Measurements from ENCODE around the gene CDON.
A peak's percentile ranks its signal among the peaks of the same experiment; 100 is the strongest.

The CDON gene

GRCh38 chr11:125955856-125956255 lies 106.8 kb downstream of the CDON start:
- Histone ChIP-seq H2AFZ (ENCODE audit: low read length) (no peak overlapping the region), H4K8ac (ENCODE audit: low read depth, low read length) (no peak overlapping the region), H2AK5ac (ENCODE audit: low read depth, low read length) (no peak overlapping the region), H3K27ac (replicated peaks; ENCODE audit: low read length) (no peak overlapping the region), H3K4ac (ENCODE audit: low read length) (no peak overlapping the region), H3K18ac (ENCODE audit: low read length) (no peak overlapping the region), H3K9me3 (replicated peaks in 1 of 2; ENCODE audit: control insufficient read depth in 2 of 2, insufficient read depth in 1 of 2, low read depth in 1 of 2, low read length in 2 of 2) (peaks cover 0 to 12% of the 10 kb centered on the region in 2 donors), H3K4me2 (ENCODE audit: insufficient read depth, low read length, poor library complexity, severe bottlenecking) (no peak overlapping the region), H3K14ac (ENCODE audit: low read length) (no peak overlapping the region), H3K9ac (ENCODE audit: low read depth, low read length, poor library complexity) (peak overlapping the region; percentile 45), H2BK12ac (ENCODE audit: low read length) (no peak overlapping the region), H3K4me1 (ENCODE audit: control insufficient read depth in 2 of 2, insufficient read depth in 1 of 2, low read depth in 1 of 2, low read length in 2 of 2) (peaks cover 0 to 7% of the 10 kb centered on the region in 2 donors), H4K91ac (ENCODE audit: low read depth, low read length, poor library complexity) (no peak overlapping the region), H3K27me3 (ENCODE audit: control insufficient read depth in 3 of 3, insufficient read depth in 3 of 3, low read depth in 1 of 3, low read length in 3 of 3) (no peaks in the 10 kb centered on the region), H2BK15ac (ENCODE audit: low read length) (no peak overlapping the region), H3K4me3 (ENCODE audit: low read length in 2 of 2) (no peak overlapping the region), H2BK120ac (ENCODE audit: low read depth, low read length) (no peak overlapping the region), H2BK5ac (ENCODE audit: low read length) (no peak overlapping the region), H3K79me1 (ENCODE audit: low read depth, low read length) (no peaks in the 10 kb centered on the region), H3K36me3 (replicated peaks in 1 of 2; ENCODE audit: control insufficient read depth in 2 of 2, insufficient read depth in 2 of 2, low read length in 2 of 2) (peaks cover 18 to 24% of the 10 kb centered on the region in 2 donors), H3K23ac (ENCODE audit: low read depth, low read length, poor library complexity) (no peak overlapping the region)
- no CpG with 5 or more reads among the region's 2 CpGs for WGBS, 2 donors (ENCODE audit: extremely low coverage in 2 of 2, insufficient read length in 2 of 2, insufficient replicate concordance in 1 of 2)
- DNase-seq (ENCODE audit: low spot score): no peak

DNA sequence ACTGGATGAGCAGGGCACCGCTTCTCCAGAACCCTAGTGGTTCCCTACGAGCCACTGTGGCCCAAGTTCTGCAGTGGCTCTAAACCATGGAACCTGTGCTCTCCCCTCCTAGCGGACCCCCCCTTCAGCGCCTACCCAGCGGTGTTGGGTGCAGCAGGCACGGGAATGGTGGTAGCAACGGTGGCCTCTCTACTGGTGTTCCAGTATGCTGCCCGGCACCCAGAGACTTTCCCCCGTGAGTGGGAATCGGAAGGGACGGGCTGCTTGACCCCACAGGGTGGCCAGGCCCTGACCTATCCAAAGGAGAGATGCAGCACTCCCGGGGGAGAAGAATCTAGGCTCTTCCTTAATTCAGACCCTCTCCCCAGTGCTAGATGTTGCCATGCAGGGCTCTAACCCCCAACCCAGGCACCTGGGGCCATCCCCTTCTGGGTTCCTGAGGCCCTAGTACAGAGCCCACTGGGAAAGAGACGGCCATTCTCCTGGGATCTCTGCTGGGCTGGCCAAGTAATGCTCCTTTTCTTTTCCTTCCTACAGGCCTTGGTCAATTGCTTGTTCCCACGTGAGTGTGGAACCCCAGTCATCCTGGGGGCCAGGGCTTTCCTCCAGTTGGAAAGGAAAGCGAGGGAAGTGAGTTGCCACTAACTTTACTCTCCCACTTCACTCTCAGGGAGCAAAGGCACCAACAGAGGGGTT lies 107.6 kb downstream of the CDON start:
- Histone ChIP-seq H3K4me3 (ENCODE audit: low read length in 2 of 2) (no peak overlapping the region), H3K79me1 (ENCODE audit: low read depth, low read length) (no peaks in the 10 kb centered on the region), H3K14ac (ENCODE audit: low read length) (peak overlapping the region; percentile 13), H3K9me3 (replicated peaks in 1 of 2; ENCODE audit: control insufficient read depth in 2 of 2, insufficient read depth in 1 of 2, low read depth in 1 of 2, low read length in 2 of 2) (peaks cover 0 to 12% of the 10 kb centered on the region in 2 donors), H3K9ac (ENCODE audit: low read depth, low read length, poor library complexity) (no peak overlapping the region), H3K27me3 (ENCODE audit: control insufficient read depth in 3 of 3, insufficient read depth in 3 of 3, low read depth in 1 of 3, low read length in 3 of 3) (no peaks in the 10 kb centered on the region), H3K4me1 (ENCODE audit: control insufficient read depth in 2 of 2, insufficient read depth in 1 of 2, low read depth in 1 of 2, low read length in 2 of 2) (peaks cover 0 to 7% of the 10 kb centered on the region in 2 donors), H4K91ac (ENCODE audit: low read depth, low read length, poor library complexity) (no peak overlapping the region), H3K23ac (ENCODE audit: low read depth, low read length, poor library complexity) (no peak overlapping the region), H2BK120ac (ENCODE audit: low read depth, low read length) (no peak overlapping the region), H2BK12ac (ENCODE audit: low read length) (no peak overlapping the region), H3K4ac (ENCODE audit: low read length) (no peak overlapping the region), H2AFZ (ENCODE audit: low read length) (no peak overlapping the region), H2AK5ac (ENCODE audit: low read depth, low read length) (no peak overlapping the region), H3K4me2 (ENCODE audit: insufficient read depth, low read length, poor library complexity, severe bottlenecking) (no peak overlapping the region), H2BK5ac (ENCODE audit: low read length) (no peak overlapping the region), H2BK15ac (ENCODE audit: low read length) (no peak overlapping the region), H4K8ac (ENCODE audit: low read depth, low read length) (no peak overlapping the region), H3K27ac (replicated peaks; ENCODE audit: low read length) (no peak overlapping the region), H3K36me3 (replicated peaks in 1 of 2; ENCODE audit: control insufficient read depth in 2 of 2, insufficient read depth in 2 of 2, low read length in 2 of 2) (peaks cover 12 to 19% of the 10 kb centered on the region in 2 donors), H3K18ac (ENCODE audit: low read length) (peak overlapping the region; percentile 41)
- WGBS, 2 donors (ENCODE audit: extremely low coverage in 2 of 2, insufficient read length in 2 of 2, insufficient replicate concordance in 1 of 2): no CpG with 5 or more reads among the region's 15 CpGs
- DNase-seq (ENCODE audit: low spot score): no peak

GRCh38 chr11:125954123-125954944 lies 108.3 kb downstream of the CDON start:
- Histone ChIP-seq H3K4me3 (ENCODE audit: low read length in 2 of 2) (no peak overlapping the region), H4K91ac (ENCODE audit: low read depth, low read length, poor library complexity) (no peak overlapping the region), H3K18ac (ENCODE audit: low read length) (no peak overlapping the region), H3K4me1 (ENCODE audit: control insufficient read depth in 2 of 2, insufficient read depth in 1 of 2, low read depth in 1 of 2, low read length in 2 of 2) (peaks cover 0 to 7% of the 10 kb centered on the region in 2 donors), H3K36me3 (replicated peaks in 1 of 2; ENCODE audit: control insufficient read depth in 2 of 2, insufficient read depth in 2 of 2, low read length in 2 of 2) (peaks cover 5 to 16% of the 10 kb centered on the region in 2 donors), H3K4ac (ENCODE audit: low read length) (no peak overlapping the region), H3K14ac (ENCODE audit: low read length) (no peak overlapping the region), H3K23ac (ENCODE audit: low read depth, low read length, poor library complexity) (no peak overlapping the region), H2BK15ac (ENCODE audit: low read length) (no peak overlapping the region), H3K79me1 (ENCODE audit: low read depth, low read length) (no peaks in the 10 kb centered on the region), H3K9me3 (replicated peaks in 1 of 2; ENCODE audit: control insufficient read depth in 2 of 2, insufficient read depth in 1 of 2, low read depth in 1 of 2, low read length in 2 of 2) (peaks cover 0 to 12% of the 10 kb centered on the region in 2 donors), H3K4me2 (ENCODE audit: insufficient read depth, low read length, poor library complexity, severe bottlenecking) (no peak overlapping the region), H2AK5ac (ENCODE audit: low read depth, low read length) (no peak overlapping the region), H3K9ac (ENCODE audit: low read depth, low read length, poor library complexity) (no peak overlapping the region), H3K27ac (replicated peaks; ENCODE audit: low read length) (no peak overlapping the region), H3K27me3 (ENCODE audit: control insufficient read depth in 3 of 3, insufficient read depth in 3 of 3, low read depth in 1 of 3, low read length in 3 of 3) (no peaks in the 10 kb centered on the region), H2BK120ac (ENCODE audit: low read depth, low read length) (no peak overlapping the region), H2BK5ac (ENCODE audit: low read length) (no peak overlapping the region), H2AFZ (ENCODE audit: low read length) (no peak overlapping the region), H2BK12ac (ENCODE audit: low read length) (no peak overlapping the region), H4K8ac (ENCODE audit: low read depth, low read length) (no peak overlapping the region)
- DNase-seq (ENCODE audit: low spot score): no peak
- WGBS, 2 donors (ENCODE audit: extremely low coverage in 2 of 2, insufficient read length in 2 of 2, insufficient replicate concordance in 1 of 2): no CpG with 5 or more reads among the region's 21 CpGs

DNA sequence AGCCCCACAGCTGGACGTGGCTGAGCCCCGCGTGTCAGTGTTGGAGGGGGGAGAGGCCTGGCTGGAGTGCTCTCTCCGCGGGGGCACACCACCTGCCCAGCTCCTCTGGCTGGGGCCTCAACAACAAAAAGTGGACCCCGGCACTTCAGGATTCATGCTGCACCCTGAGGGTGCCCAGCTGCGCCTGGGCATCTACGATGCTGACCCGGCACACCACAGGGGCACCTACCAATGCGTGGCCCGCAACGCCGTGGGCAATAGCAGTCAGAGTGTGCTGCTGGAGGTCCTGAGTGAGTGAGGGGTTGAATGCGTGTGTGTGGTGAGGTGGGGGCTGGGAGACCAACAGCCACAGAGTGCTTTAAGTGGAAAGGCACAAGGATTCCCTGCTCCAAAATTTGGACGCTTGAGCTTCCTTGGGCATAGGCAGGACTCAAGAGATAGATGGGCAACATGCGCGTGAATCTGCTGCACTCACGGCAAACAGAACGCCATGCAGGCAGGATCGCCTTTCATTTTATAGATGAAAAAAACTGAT lies 109.2 kb downstream of the CDON start:
- Histone ChIP-seq H3K9me3 (replicated peaks in 1 of 2; ENCODE audit: control insufficient read depth in 2 of 2, insufficient read depth in 1 of 2, low read depth in 1 of 2, low read length in 2 of 2) (peaks cover 0 to 6% of the 10 kb centered on the region in 2 donors), H3K4ac (ENCODE audit: low read length) (peak overlapping the region; percentile 15), H4K91ac (ENCODE audit: low read depth, low read length, poor library complexity) (no peak overlapping the region), H3K4me1 (ENCODE audit: control insufficient read depth in 2 of 2, insufficient read depth in 1 of 2, low read depth in 1 of 2, low read length in 2 of 2) (peaks cover 0 to 7% of the 10 kb centered on the region in 2 donors), H3K18ac (ENCODE audit: low read length) (peak overlapping the region; percentile 53), H3K4me3 (ENCODE audit: low read length in 2 of 2) (no peak overlapping the region), H3K27me3 (ENCODE audit: control insufficient read depth in 3 of 3, insufficient read depth in 3 of 3, low read depth in 1 of 3, low read length in 3 of 3) (no peaks in the 10 kb centered on the region), H3K36me3 (replicated peaks in 1 of 2; ENCODE audit: control insufficient read depth in 2 of 2, insufficient read depth in 2 of 2, low read length in 2 of 2) (peaks cover 4 to 13% of the 10 kb centered on the region in 2 donors), H2BK5ac (ENCODE audit: low read length) (no peak overlapping the region), H3K9ac (ENCODE audit: low read depth, low read length, poor library complexity) (no peak overlapping the region), H4K8ac (ENCODE audit: low read depth, low read length) (no peak overlapping the region), H2BK120ac (ENCODE audit: low read depth, low read length) (no peak overlapping the region), H3K23ac (ENCODE audit: low read depth, low read length, poor library complexity) (no peak overlapping the region), H3K14ac (ENCODE audit: low read length) (no peak overlapping the region), H2AK5ac (ENCODE audit: low read depth, low read length) (no peak overlapping the region), H3K27ac (replicated peaks; ENCODE audit: low read length) (no peak overlapping the region), H2BK15ac (ENCODE audit: low read length) (no peak overlapping the region), H3K4me2 (ENCODE audit: insufficient read depth, low read length, poor library complexity, severe bottlenecking) (no peak overlapping the region), H2AFZ (ENCODE audit: low read length) (no peak overlapping the region), H2BK12ac (ENCODE audit: low read length) (no peak overlapping the region), H3K79me1 (ENCODE audit: low read depth, low read length) (no peaks in the 10 kb centered on the region)
- WGBS, 2 donors (ENCODE audit: extremely low coverage in 2 of 2, insufficient read length in 2 of 2, insufficient replicate concordance in 1 of 2): no CpG with 5 or more reads among the region's 20 CpGs
- DNase-seq (ENCODE audit: low spot score): no peak

Measured in neuronal stem cell (in vitro differentiated cells).